Right forelimb (tissue), 1 donor: ENCODE results near the gene GRAMD1A.
"Not testable (repeated sequence)": the region's sequence is repeated elsewhere in the genome, so short reads cannot be mapped to it uniquely, and the experiment has no call there.

Experiments
- DNase-seq: peaks from one replicate; pipeline ENCODE4 v3.0.0-alpha.2; 2018

Gene GRAMD1A

GRCh38 chr19:35021596-35021995 is 21.5 kb downstream of the GRAMD1A start:
- DNase-seq = no peak

GRCh38 chr19:35022460-35022859 is 22.3 kb downstream of the GRAMD1A start:
- no peak for DNase-seq

GRCh38 chr19:35023428-35023827 is 23.3 kb downstream of the GRAMD1A start:
- no peak for DNase-seq

GRCh38 chr19:35024095-35024494 is 24.0 kb downstream of the GRAMD1A start:
- no peak for DNase-seq

- no peak for DNase-seq
Observed at GRCh38 chr19:35025969-35026368, 25.8 kb downstream of the GRAMD1A start.

GRCh38 chr19:35026418-35026817 is 26.3 kb downstream of the GRAMD1A start:
- no peak for DNase-seq

GRCh38 chr19:35027009-35027408 is 26.9 kb downstream of the GRAMD1A start:
- no peak for DNase-seq

GRCh38 chr19:35027851-35028599 is 27.9 kb downstream of the GRAMD1A start:
- no peak for DNase-seq

GRCh38 chr19:35028600-35028885 is 28.4 kb downstream of the GRAMD1A start:
- DNase-seq = not testable (repeated sequence)

- DNase-seq = not testable (repeated sequence)
Observed at GRCh38 chr19:35029275-35029736, 29.2 kb downstream of the GRAMD1A start.

GRCh38 chr19:35029737-35030256 is 29.7 kb downstream of the GRAMD1A start:
- no peak for DNase-seq

- DNase-seq = peak; percentile 70
Observed at GRCh38 chr19:35030257-35031071, 30.3 kb downstream of the GRAMD1A start, which contains the start of gene SCN1B. SCN1B (plus strand) TSS chr19:35030470; CDS start chr19:35030821, 351 bp downstream.

- peak; percentile 73 for DNase-seq
Observed at GRCh38 chr19:35031072-35031881, 31.2 kb downstream of the GRAMD1A start.

- no peak for DNase-seq
Observed at GRCh38 chr19:35032356-35032865, 32.3 kb downstream of the GRAMD1A start.

- DNase-seq = no peak
Observed at GRCh38 chr19:35033067-35034004, 33.2 kb downstream of the GRAMD1A start.

GRCh38 chr19:35034005-35034502 is 33.9 kb downstream of the GRAMD1A start:
- DNase-seq = no peak

GRCh38 chr19:35034588-35035382 is 34.7 kb downstream of the GRAMD1A start:
- no peak for DNase-seq

- no peak for DNase-seq
Observed at GRCh38 chr19:35037716-35038622, 37.8 kb downstream of the GRAMD1A start.
